OCI-LY1 (cell line): ENCODE results near the gene SERP1.

Experiments
- H2AFZ ChIP-seq: fragments of 200-600 bp; sonication (generic), shearing (Covaris generic); 2 replicates; pipeline ENCODE4 v1.6.0; 2014; ENCODE audit warnings: antibody characterized with exemption, mild to moderate bottlenecking, low read length
- H3F3A ChIP-seq: fragments of 200-600 bp; sonication (generic), shearing (Covaris generic); 2 replicates; pipeline ENCODE4 v1.6.0; 2014; ENCODE audit warnings: mild to moderate bottlenecking, antibody characterized with exemption, low read length, moderate library complexity; ENCODE audit not compliant: insufficient read depth
- H3K27ac ChIP-seq: fragments of 200-600 bp; sonication (generic); 2 replicates; pipeline ENCODE4 v1.5.1; 2014; ENCODE audit warnings: low read length, mixed run types, mild to moderate bottlenecking, low read depth; ENCODE audit not compliant: poor library complexity, severe bottlenecking
- H3K27me3 ChIP-seq: fragments of 200-600 bp; sonication (generic); 2 replicates; pipeline ENCODE4 v1.6.0; 2014; ENCODE audit warnings: antibody characterized with exemption, mild to moderate bottlenecking, low read length, moderate library complexity; ENCODE audit not compliant: insufficient read depth
- H3K36me3 ChIP-seq: fragments of 200-600 bp; sonication (generic); 2 replicates; pipeline ENCODE4 v1.6.1; 2014; ENCODE audit warnings: mild to moderate bottlenecking, antibody characterized with exemption, low read length, moderate library complexity, mixed read lengths; ENCODE audit not compliant: insufficient read depth
- H3K4me1 ChIP-seq: fragments of 200-600 bp; sonication (generic); 2 replicates; pipeline ENCODE4 v1.5.1; 2014; ENCODE audit warnings: mild to moderate bottlenecking, low read length, moderate library complexity; ENCODE audit not compliant: insufficient read depth, severe bottlenecking
- H3K4me2 ChIP-seq: fragments of 200-600 bp; sonication (generic), shearing (Covaris generic); 2 replicates; pipeline ENCODE4 v1.6.1; 2014; ENCODE audit warnings: low read length
- H3K4me3 ChIP-seq: fragments of 200-600 bp; sonication (generic); 2 replicates; pipeline ENCODE4 v1.5.1; 2014; ENCODE audit warnings: low read length, low read depth, mild to moderate bottlenecking, mixed read lengths; ENCODE audit not compliant: poor library complexity, severe bottlenecking
- H3K79me2 ChIP-seq: fragments of 200-600 bp; shearing (Covaris generic); 2 replicates; pipeline ENCODE4 v1.6.1; 2016; ENCODE audit warnings: mixed run types, low read length, mixed read lengths; ENCODE audit not compliant: insufficient read depth
- H3K9ac ChIP-seq: fragments of 200-600 bp; sonication (generic), shearing (Covaris generic); 2 replicates; pipeline ENCODE4 v1.6.1; 2014; ENCODE audit warnings: mild to moderate bottlenecking, low read length, mixed read lengths
- H3K9me2 ChIP-seq: fragments of 200-600 bp; sonication (generic), shearing (Covaris generic); 2 replicates; pipeline ENCODE4 v1.6.1; 2014; ENCODE audit warnings: low read depth, mild to moderate bottlenecking, low read length, mixed read lengths
- H3K9me3 ChIP-seq: fragments of 200-600 bp; shearing (Covaris generic); 2 replicates; pipeline ENCODE4 v1.6.1; 2014; ENCODE audit warnings: low read length, mixed read lengths
- H4K20me1 ChIP-seq: fragments of 200-600 bp; sonication (generic), shearing (Covaris generic); 2 replicates; pipeline ENCODE4 v1.6.0; 2016; ENCODE audit warnings: mild to moderate bottlenecking, low read length; ENCODE audit not compliant: insufficient read depth
- CTCF ChIP-seq: fragments of 200-600 bp; sonication (generic), shearing (Covaris generic); IDR thresholded peaks from 2 replicates; pipeline ENCODE4 v1.5.1; 2017; ENCODE audit warnings: mild to moderate bottlenecking, antibody characterized with exemption, low read length, moderate library complexity, mixed read lengths
- EZH2 ChIP-seq: fragments of 200-600 bp; sonication (generic), shearing (Covaris generic); IDR thresholded peaks from 2 replicates; pipeline ENCODE4 v1.8.0; 2017; ENCODE audit warnings: borderline replicate concordance, mixed run types, mild to moderate bottlenecking, antibody characterized with exemption, low read length, moderate library complexity, mixed read lengths

Gene SERP1

DNA sequence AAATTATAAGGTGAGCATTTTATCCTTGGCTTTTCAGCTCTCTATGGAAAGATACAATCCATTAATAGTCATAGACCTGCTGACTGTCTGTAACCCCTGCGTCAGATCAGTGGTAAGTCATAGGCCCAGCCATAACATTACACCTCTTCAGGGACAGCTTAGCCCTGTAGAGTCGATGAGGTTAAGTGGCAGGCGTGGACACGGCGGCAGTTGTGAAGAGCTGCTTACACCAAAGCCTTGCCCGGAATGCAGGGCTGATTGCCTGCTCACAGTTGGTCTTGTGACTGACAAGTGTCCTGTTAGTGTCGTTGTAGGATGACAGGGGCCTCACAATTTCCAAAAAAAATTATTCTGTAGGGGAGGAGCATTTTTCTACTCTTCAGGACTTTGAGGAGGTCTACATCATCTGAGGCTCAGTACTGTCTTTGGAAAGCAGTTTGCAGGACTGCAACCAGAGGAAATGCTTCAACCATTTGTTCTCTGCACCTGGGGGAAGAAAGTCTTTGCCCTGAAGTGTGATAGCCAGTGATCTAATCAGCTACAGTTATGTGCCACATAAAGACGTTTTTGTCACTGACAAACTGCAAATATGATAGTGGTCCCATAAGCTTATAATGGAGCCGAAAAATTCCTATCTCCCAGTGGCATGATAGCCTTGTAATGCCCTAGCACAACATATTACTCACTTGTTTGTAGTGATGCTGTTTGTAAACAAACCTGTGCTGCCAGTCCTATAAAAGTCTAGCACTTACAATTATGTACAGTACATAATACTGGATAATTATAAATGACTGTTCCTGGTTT, 41.9 kb upstream of the SERP1 start:
- no peaks in the 10 kb centered on the region for H3K4me1 ChIP-seq

DNA sequence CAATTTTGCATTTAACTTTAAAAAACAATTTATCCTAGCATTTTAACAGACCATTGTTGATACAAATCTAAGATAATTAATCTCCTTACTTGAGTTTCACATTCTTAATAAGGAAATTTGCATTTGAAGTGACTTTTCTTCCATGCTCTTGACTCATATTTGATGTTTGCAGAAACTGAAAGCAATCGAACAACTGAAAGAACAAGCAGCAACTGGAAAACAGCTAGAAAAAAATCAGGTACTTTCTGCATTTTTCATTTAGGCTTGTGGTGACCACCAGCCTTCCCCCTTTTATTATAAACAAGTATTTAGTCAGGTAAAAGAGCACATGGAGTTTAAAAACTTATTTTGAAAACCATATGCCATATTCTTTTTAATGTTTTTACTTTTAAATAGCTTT, 36.7 kb upstream of the SERP1 start:
- no peak overlapping the region for H3K4me3 ChIP-seq
- H3K9me3 ChIP-seq = no peaks in the 10 kb centered on the region
- H3K36me3 ChIP-seq = peaks cover 87% of the 10 kb centered on the region
- no peak overlapping the region for H3K9ac ChIP-seq
- TF ChIP-seq EZH2 (no peak), CTCF (no peak)
- no peaks in the 10 kb centered on the region for H3F3A ChIP-seq
- H3K79me2 ChIP-seq = peaks cover 14% of the 10 kb centered on the region; the same call in 1 of the 2 replicates
- no peaks in the 10 kb centered on the region for H3K9me2 ChIP-seq
- no peak overlapping the region for H3K27ac ChIP-seq
- H3K27me3 ChIP-seq = no peaks in the 10 kb centered on the region
- no peak overlapping the region for H3K4me2 ChIP-seq
- H3K4me1 ChIP-seq = no peaks in the 10 kb centered on the region
- no peaks in the 10 kb centered on the region for H4K20me1 ChIP-seq
- H2AFZ ChIP-seq = no peak overlapping the region

More for the DNA sequence above, 41.9 kb upstream of the SERP1 start:
- H3K9me2 ChIP-seq = no peaks in the 10 kb centered on the region
- H3K9me3 ChIP-seq = no peaks in the 10 kb centered on the region
- TF ChIP-seq EZH2 = no peak
- no peak for TF ChIP-seq CTCF
- peaks cover 52% of the 10 kb centered on the region for H3K36me3 ChIP-seq
- H3K9ac ChIP-seq = no peak overlapping the region
- H3K27me3 ChIP-seq = no peaks in the 10 kb centered on the region
- H3K27ac ChIP-seq = peak overlapping the region; percentile 33
- H3K4me2 ChIP-seq = no peak overlapping the region
- H3K4me3 ChIP-seq = no peak overlapping the region
- H3K79me2 ChIP-seq = peaks cover 39% of the 10 kb centered on the region
- no peak overlapping the region for H2AFZ ChIP-seq
- H4K20me1 ChIP-seq = no peaks in the 10 kb centered on the region
- no peaks in the 10 kb centered on the region for H3F3A ChIP-seq

GRCh38 chr3:150582620-150583019, 36.3 kb upstream of the SERP1 start:
- Histone ChIP-seq H3K4me2 (no peak overlapping the region), H3K36me3 (peaks cover 89% of the 10 kb centered on the region), H4K20me1 (no peaks in the 10 kb centered on the region), H3F3A (no peaks in the 10 kb centered on the region), H3K27ac (no peak overlapping the region), H3K4me3 (no peak overlapping the region), H3K9me3 (no peaks in the 10 kb centered on the region), H2AFZ (no peak overlapping the region), H3K4me1 (no peaks in the 10 kb centered on the region), H3K9me2 (no peaks in the 10 kb centered on the region), H3K79me2 (peaks cover 14% of the 10 kb centered on the region; the same call in 1 of the 2 replicates), H3K9ac (no peak overlapping the region), H3K27me3 (no peaks in the 10 kb centered on the region)
- TF ChIP-seq EZH2 (no peak), CTCF (no peak)
